DND-41 (cell line): ENCODE measurements around the gene DAZ3.
"Not testable (repeated sequence)": the region's sequence is repeated elsewhere in the genome, so short reads cannot be mapped to it uniquely, and the experiment has no call there.

Experiments
- ATAC-seq: fragments of 200-7000 bp; cut with Tn5 transposase; 3 replicates; pipeline ENCODE4 v1.9.1; 2021; ENCODE audit warnings: low read depth; ENCODE audit not compliant: insufficient read depth
- DNase-seq: peaks from one replicate; pipeline ENCODE4 v3.0.0-alpha.2; 2020
- H2AFZ ChIP-seq: 2 replicates; pipeline ENCODE4 v1.6.0; 2012; ENCODE audit warnings: low read depth, low read length
- H3K27ac ChIP-seq: 2 replicates; pipeline ENCODE4 v1.5.1; 2012; ENCODE audit warnings: low read length, inconsistent platforms
- H3K27me3 ChIP-seq: fragments of 200-600 bp; sonication (generic); 2 replicates; pipeline ENCODE4 v1.6.0; 2012; ENCODE audit warnings: low read length, mild to moderate bottlenecking, inconsistent platforms; ENCODE audit not compliant: insufficient read depth, poor library complexity
- H3K36me3 ChIP-seq: 2 replicates; pipeline ENCODE4 v1.5.1; 2012; ENCODE audit warnings: low read length, inconsistent platforms; ENCODE audit not compliant: insufficient read depth
- H3K4me1 ChIP-seq: 2 replicates; pipeline ENCODE4 v1.5.1; 2012; ENCODE audit warnings: mild to moderate bottlenecking, low read length; ENCODE audit not compliant: insufficient read depth
- H3K4me2 ChIP-seq: 2 replicates; pipeline ENCODE4 v1.6.0; 2012; ENCODE audit warnings: mild to moderate bottlenecking, moderate library complexity, low read length, inconsistent platforms; ENCODE audit not compliant: insufficient read depth
- H3K4me3 ChIP-seq, 2 experiments: fragments of 200-600 bp in 1 of 2; shearing (Covaris generic) in 1 of 2; 2 replicates each; pipeline ENCODE4 v1.5.1; 2012 to 2016; ENCODE audit warnings: inconsistent platforms in 2 of 2, low read length in 2 of 2, mild to moderate bottlenecking in 2 of 2, low read depth in 1 of 2, moderate library complexity in 1 of 2
- H3K79me2 ChIP-seq: 2 replicates; pipeline ENCODE4 v1.6.0; 2012; ENCODE audit warnings: low read length, inconsistent platforms; ENCODE audit not compliant: insufficient read depth
- H3K9ac ChIP-seq: 2 replicates; pipeline ENCODE4 v1.6.0; 2012; ENCODE audit warnings: low read depth, mild to moderate bottlenecking, inconsistent platforms, low read length, moderate library complexity
- H3K9me3 ChIP-seq: 2 replicates; pipeline ENCODE4 v1.5.1; 2012; ENCODE audit warnings: low read length, moderate library complexity, mild to moderate bottlenecking, inconsistent platforms; ENCODE audit not compliant: insufficient read depth, severe bottlenecking
- H4K20me1 ChIP-seq: 2 replicates; pipeline ENCODE4 v1.6.0; 2012; ENCODE audit warnings: low read length; ENCODE audit not compliant: insufficient read depth

DAZ3 gene

GRCh38 chrY:24813293-24813692, at the start of gene DAZ3:
DAZ3 (minus strand) TSS chrY:24813393; CDS start chrY:24813185, 208 bp downstream.
- not testable (repeated sequence) for DNase-seq, H3K4me1 ChIP-seq, H3K4me3 ChIP-seq, ATAC-seq, H3K79me2 ChIP-seq, H4K20me1 ChIP-seq, H3K36me3 ChIP-seq, H3K27ac ChIP-seq, H3K9ac ChIP-seq, H3K9me3 ChIP-seq, H3K27me3 ChIP-seq, H3K4me2 ChIP-seq, H2AFZ ChIP-seq

- H3K36me3 ChIP-seq, H3K27ac ChIP-seq, H3K4me1 ChIP-seq, DNase-seq, H3K9me3 ChIP-seq, H4K20me1 ChIP-seq, H3K4me2 ChIP-seq, H3K27me3 ChIP-seq, H3K9ac ChIP-seq, H3K4me3 ChIP-seq, H3K79me2 ChIP-seq, H2AFZ ChIP-seq, ATAC-seq: not testable (repeated sequence)
Measured at GRCh38 chrY:24833619-24834018, 20.4 kb upstream of the DAZ3 start, which contains the start of gene DAZ4. DAZ4 (plus strand) TSS chrY:24833919; CDS start chrY:24834127, 208 bp downstream.

- not testable (repeated sequence) for H3K27me3 ChIP-seq, H3K27ac ChIP-seq, H3K9me3 ChIP-seq, H4K20me1 ChIP-seq, H3K79me2 ChIP-seq, H3K36me3 ChIP-seq, H3K4me2 ChIP-seq, H3K4me3 ChIP-seq, H2AFZ ChIP-seq, DNase-seq, H3K4me1 ChIP-seq, H3K9ac ChIP-seq, ATAC-seq
Measured at GRCh38 chrY:24825069-24825468, 11.9 kb upstream of the DAZ3 start.

GRCh38 chrY:24824184-24824879, 11.1 kb upstream of the DAZ3 start:
- H3K27ac ChIP-seq, ATAC-seq, H3K9me3 ChIP-seq, H4K20me1 ChIP-seq, DNase-seq, H2AFZ ChIP-seq, H3K9ac ChIP-seq, H3K79me2 ChIP-seq, H3K4me3 ChIP-seq, H3K4me2 ChIP-seq, H3K27me3 ChIP-seq, H3K36me3 ChIP-seq, H3K4me1 ChIP-seq: not testable (repeated sequence)

DNA sequence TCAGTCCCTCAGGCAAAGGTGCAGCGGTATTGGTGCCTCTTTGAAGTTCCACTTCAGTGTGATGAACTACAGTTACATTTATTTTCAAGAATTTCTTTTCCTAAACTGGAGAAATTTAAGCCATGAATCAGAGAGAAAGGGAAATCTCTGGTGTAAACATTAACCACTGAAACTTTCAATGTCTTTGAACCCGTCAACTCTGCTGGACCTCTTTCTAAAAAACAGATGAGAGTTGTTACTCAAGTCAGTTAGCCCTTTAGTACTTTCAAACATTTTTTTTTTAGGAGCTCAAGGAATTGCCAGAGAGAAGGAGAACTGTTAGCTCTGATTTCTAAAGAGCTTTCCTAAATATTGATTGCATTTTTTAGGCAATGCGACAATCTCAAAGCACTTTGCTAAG, 8.6 kb upstream of the DAZ3 start:
- not testable (repeated sequence) for ATAC-seq, H3K27me3 ChIP-seq, H3K9me3 ChIP-seq, H3K79me2 ChIP-seq, H3K4me1 ChIP-seq, H3K27ac ChIP-seq, H3K9ac ChIP-seq, H3K36me3 ChIP-seq, H3K4me3 ChIP-seq, H3K4me2 ChIP-seq, H2AFZ ChIP-seq, DNase-seq, H4K20me1 ChIP-seq
